Effector memory CD4-positive, alpha-beta T cell (primary cell): Measurements from ENCODE around the gene PLEKHJ1.

Source experiments
- DNase-seq, 3 donors: peaks; one replicate each; pipeline ENCODE4 v3.0.0-alpha.2; 2020
- H3K27ac ChIP-seq: 2 replicates; pipeline ENCODE4 v1.7.0; 2013; ENCODE audit warnings: mild to moderate bottlenecking, low read length, moderate library complexity; ENCODE audit not compliant: insufficient read depth, poor library complexity, severe bottlenecking
- H3K27me3 ChIP-seq: replicated peaks from 2 replicates; pipeline ENCODE4 v1.7.0; 2013; ENCODE audit warnings: mild to moderate bottlenecking, low read length; ENCODE audit not compliant: insufficient read depth, control insufficient read depth, poor library complexity, severe bottlenecking
- H3K36me3 ChIP-seq: 2 replicates; pipeline ENCODE4 v1.7.0; 2013; ENCODE audit warnings: mild to moderate bottlenecking, low read length, moderate library complexity; ENCODE audit not compliant: control insufficient read depth, insufficient read depth
- H3K4me1 ChIP-seq: 2 replicates; pipeline ENCODE4 v1.7.0; 2013; ENCODE audit warnings: low read length, mild to moderate bottlenecking; ENCODE audit not compliant: control insufficient read depth, insufficient read depth, poor library complexity, severe bottlenecking
- H3K4me3 ChIP-seq: 2 replicates; pipeline ENCODE4 v1.7.0; 2013; ENCODE audit warnings: low read length, low read depth, mild to moderate bottlenecking; ENCODE audit not compliant: insufficient read depth, poor library complexity, severe bottlenecking
- H3K9me3 ChIP-seq: 2 replicates; pipeline ENCODE4 v1.7.0; 2013; ENCODE audit warnings: mild to moderate bottlenecking, low read length, moderate library complexity; ENCODE audit not compliant: control insufficient read depth

PLEKHJ1 gene

GRCh38 chr19:2269244-2270156, 33.4 kb upstream of the PLEKHJ1 start:
- peak overlapping the region; percentile 100 for H3K4me3 ChIP-seq
- DNase-seq, result peak; percentile 97 to 99 (median 97)
- H3K9me3 ChIP-seq, result no peaks in the 10 kb centered on the region
- no peaks in the 10 kb centered on the region for H3K27me3 ChIP-seq
- H3K36me3 ChIP-seq, result peaks cover 18% of the 10 kb centered on the region
- H3K27ac ChIP-seq, result peak overlapping the region; percentile 93
- H3K4me1 ChIP-seq, result peaks cover 26% of the 10 kb centered on the region

GRCh38 chr19:2268861-2269243, 32.7 kb upstream of the PLEKHJ1 start:
- Histone ChIP-seq H3K27ac (peak overlapping the region; percentile 62), H3K36me3 (peaks cover 18% of the 10 kb centered on the region), H3K9me3 (no peaks in the 10 kb centered on the region), H3K27me3 (no peaks in the 10 kb centered on the region), H3K4me3 (peak overlapping the region; percentile 100), H3K4me1 (peaks cover 20% of the 10 kb centered on the region)
- no peak for DNase-seq

GRCh38 chr19:2268480-2268830, 32.3 kb upstream of the PLEKHJ1 start:
- peaks cover 18% of the 10 kb centered on the region for H3K36me3 ChIP-seq
- H3K4me3 ChIP-seq, result peak overlapping the region; percentile 100
- DNase-seq, result no peak
- no peak overlapping the region for H3K27ac ChIP-seq
- H3K4me1 ChIP-seq, result peaks cover 16% of the 10 kb centered on the region
- no peaks in the 10 kb centered on the region for H3K27me3 ChIP-seq
- H3K9me3 ChIP-seq, result no peaks in the 10 kb centered on the region

DNA sequence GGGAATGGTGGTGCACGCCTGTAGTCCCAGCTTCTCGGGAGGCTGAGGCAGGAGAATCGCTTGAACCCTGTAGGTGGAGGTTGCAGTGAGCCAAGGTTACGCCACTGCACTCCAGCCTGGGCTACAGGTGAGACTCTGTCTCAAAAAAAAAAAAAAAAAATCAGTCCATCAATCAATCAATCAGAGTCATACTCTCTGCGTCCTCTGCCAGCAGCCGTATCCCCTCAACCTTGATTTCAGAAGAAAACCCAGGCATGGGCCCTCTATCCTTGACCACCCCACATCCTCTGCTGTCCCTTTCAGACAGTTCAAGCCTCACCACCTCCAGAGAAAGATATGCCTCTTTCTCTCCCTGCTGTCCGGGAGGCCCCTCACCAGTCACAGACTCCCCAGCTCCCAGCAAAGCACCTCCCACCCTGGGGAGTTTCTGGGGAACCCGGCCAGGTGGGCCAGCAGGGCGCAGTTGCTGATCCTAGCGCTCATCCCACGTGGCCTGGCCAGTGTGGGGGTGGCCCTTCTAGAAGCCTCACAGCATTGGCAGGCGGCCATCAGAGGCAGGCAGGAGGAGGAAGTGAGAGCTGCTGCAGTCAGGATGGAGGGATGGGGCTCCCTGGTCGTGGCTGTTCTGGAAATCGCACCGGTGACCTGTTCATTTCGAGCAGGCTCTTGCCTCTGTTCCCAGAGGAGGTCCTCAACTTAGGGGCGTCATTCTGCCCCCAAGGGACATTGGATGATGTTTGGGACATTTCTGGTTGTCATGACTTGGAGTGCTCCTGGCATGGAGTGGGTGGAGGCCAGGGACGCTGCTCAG, 30.3 kb upstream of the PLEKHJ1 start:
- Histone ChIP-seq H3K9me3 (no peaks in the 10 kb centered on the region), H3K4me1 (peaks cover under 1% of the 10 kb centered on the region), H3K36me3 (peaks cover 6% of the 10 kb centered on the region), H3K4me3 (no peak overlapping the region), H3K27ac (no peak overlapping the region), H3K27me3 (no peaks in the 10 kb centered on the region)
- DNase-seq, result no peak

DNA sequence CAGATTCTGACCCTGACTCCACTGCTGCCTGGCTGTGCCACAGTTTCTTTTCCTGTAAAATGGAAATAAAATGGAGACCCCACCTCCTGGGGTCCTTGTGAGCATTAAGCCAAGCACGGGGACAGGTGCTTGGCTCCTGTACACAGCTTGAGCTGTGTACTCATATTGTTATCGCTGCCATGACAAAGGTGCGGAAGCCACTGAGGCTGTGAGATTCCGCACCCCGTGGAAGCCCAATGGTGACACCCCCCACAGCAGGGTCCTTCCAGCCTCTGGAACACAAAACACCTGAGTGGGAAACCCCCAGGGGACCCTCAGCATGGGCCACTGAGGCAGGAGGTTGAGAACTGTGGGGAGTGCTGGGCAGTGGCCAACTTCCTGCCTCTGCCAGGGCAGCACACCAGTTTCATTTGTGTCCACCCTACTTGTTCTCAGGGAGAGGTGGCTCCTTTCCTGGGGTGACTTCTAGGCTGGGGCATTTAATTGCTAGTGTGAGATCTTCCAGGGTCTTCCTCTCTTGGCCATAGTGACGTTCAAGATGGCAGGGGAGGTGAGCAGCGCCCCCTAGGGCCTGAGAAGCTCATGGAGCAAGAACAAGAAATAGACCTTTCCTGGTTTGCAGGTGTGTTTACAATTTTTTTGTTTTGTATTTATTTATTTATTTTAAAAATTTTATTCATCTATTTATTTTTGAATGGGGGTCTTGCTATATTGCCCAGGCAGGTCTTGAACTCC, 25.5 kb upstream of the PLEKHJ1 start:
- H3K36me3 ChIP-seq, result no peaks in the 10 kb centered on the region
- no peaks in the 10 kb centered on the region for H3K9me3 ChIP-seq
- H3K4me3 ChIP-seq, result no peak overlapping the region
- no peaks in the 10 kb centered on the region for H3K27me3 ChIP-seq
- H3K4me1 ChIP-seq, result peaks cover 22% of the 10 kb centered on the region
- DNase-seq, result peak in 1 of 3 donors; percentile 46
- no peak overlapping the region for H3K27ac ChIP-seq

- H3K4me3 ChIP-seq, result no peak overlapping the region
- H3K4me1 ChIP-seq, result peaks cover 22% of the 10 kb centered on the region
- H3K27ac ChIP-seq, result peak overlapping the region; percentile 32
- H3K9me3 ChIP-seq, result no peaks in the 10 kb centered on the region
- no peak for DNase-seq
- no peaks in the 10 kb centered on the region for H3K36me3 ChIP-seq
- H3K27me3 ChIP-seq, result no peaks in the 10 kb centered on the region
Observed at GRCh38 chr19:2260341-2260805, 24.2 kb upstream of the PLEKHJ1 start.

DNA sequence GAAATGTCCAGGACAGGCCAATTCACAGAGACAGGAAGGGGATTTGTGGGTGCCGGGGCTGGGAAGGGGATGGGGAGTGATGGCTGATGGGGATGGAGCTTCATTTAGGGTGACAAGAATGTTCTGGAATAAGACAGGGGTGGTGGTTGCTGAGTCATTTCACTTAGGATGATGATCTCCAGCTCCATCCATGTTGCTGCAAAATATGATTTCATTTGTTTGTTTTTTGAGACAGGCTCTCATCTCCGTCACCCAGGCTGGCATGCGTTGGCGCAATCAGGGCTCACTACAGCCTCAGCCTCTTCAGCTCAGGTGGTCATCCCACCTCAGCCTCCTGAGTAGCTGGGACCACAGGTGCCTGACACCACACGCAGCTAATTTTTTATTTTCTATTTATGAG, 23.2 kb upstream of the PLEKHJ1 start:
- peaks cover 22% of the 10 kb centered on the region for H3K4me1 ChIP-seq
- no peak overlapping the region for H3K4me3 ChIP-seq
- H3K27me3 ChIP-seq, result no peaks in the 10 kb centered on the region
- no peak for DNase-seq
- H3K36me3 ChIP-seq, result no peaks in the 10 kb centered on the region
- no peak overlapping the region for H3K27ac ChIP-seq
- no peaks in the 10 kb centered on the region for H3K9me3 ChIP-seq

- DNase-seq, result no peak
- Histone ChIP-seq H3K27ac (no peak within 1 kb of the TSS), H3K36me3 (no peaks in the 10 kb centered on the region), H3K4me1 (peaks cover 47% of the 10 kb centered on the region), H3K27me3 (peaks cover 9% of the 10 kb centered on the region), H3K9me3 (no peaks in the 10 kb centered on the region), H3K4me3 (no peak within 1 kb of the TSS)
Observed at GRCh38 chr19:2255982-2256685, 20.0 kb upstream of the PLEKHJ1 start, which contains the start of gene JSRP1. Gene JSRP1, minus strand, starts transcription at chr19:2256417. Its CDS starts 1,103 bp downstream, at chr19:2255314.

DNA sequence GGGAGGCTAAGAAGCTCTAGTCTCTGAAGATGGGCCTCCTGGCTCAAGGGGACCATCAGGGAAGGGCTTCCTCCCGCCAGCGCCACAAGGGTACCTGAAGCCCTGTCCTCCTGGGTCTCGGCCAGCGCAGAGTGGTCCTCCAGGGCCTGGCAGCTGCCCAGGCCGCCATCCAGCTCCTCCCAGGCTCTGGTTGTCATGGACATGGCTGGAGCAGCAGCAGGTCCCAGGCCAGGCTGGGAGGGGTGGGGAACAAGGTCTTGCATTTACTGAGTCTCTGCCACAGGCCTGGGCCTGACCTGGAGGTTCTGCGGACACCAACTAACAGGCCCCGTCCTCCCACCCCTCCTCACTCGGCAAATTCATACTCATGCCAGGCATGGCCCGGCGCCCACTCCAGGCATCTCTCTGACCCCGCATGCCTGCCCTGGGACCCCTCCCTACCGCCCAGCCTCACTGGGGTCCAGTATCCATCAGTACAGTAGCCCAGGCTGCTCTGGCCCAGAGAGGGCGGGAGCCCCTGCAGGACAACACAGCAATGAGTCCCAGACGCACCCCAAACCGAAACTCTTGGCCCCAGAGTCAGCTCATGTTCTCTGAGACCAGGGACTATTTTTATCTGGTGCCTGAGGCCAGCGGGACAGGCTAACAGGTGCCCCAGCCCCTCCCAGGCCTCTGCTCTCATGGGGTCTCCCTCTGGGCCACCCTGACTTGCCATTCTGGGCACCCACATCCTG, 19.1 kb upstream of the PLEKHJ1 start:
- Histone ChIP-seq H3K36me3 (no peaks in the 10 kb centered on the region), H3K4me3 (no peak overlapping the region), H3K27me3 (peaks cover 18% of the 10 kb centered on the region), H3K27ac (no peak overlapping the region), H3K9me3 (no peaks in the 10 kb centered on the region), H3K4me1 (peaks cover 52% of the 10 kb centered on the region)
- DNase-seq, result no peak
